Activated CD4-positive, alpha-beta T cell treated with anti-CD3 and anti-CD28 coated beads, Interleukin-2, amount 50 U/mL, for 24 hours (primary cell): ENCODE results near the gene FRMPD1.

Experiments
- DNase-seq, 2 donors: peaks; one replicate each; pipeline ENCODE4 v3.0.0-alpha.2; 2020; ENCODE audit warnings: low read depth in 1 of 2, low spot score in 1 of 2

Gene FRMPD1

DNA sequence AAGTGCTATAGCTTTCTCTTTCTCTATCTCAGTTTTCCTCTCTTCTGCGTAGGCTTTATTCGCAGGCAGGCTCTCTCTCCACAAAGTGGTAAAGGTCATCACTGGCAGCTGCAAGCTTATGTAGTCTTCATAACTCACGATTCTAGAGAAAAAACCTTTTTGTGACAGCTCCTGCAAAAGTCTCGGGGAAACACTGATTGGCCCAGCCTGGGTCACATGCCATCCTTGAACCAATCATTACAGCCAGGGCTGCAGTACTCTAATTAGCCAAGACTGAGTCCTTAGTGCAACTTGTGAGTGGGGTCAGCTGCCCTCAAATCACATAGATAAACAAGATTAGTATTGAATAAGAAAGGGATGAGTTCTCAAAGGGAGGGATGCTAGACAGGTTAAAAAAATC is 18.3 kb upstream of the FRMPD1 start:
- DNase-seq, result no peak

DNA sequence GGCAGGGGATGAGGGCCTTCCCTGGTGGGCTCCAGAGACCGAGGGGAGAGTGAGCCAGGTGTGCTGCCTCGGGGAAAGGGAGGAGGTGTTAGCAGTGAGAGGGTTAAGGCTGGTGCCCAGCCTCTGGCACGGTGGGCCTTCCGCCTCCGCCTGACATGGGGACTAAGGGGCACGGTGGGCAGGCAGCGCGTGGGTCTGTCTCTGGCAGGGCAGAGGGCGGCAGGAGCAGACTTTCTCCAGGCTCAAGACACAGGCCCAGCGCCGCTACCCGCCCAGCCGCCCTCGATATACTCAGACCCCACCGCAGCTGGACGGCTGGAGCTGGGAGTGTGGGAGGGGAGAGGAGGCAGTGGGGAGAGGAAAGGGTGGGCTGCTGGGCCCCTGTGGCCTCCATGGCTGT is 14.9 kb upstream of the FRMPD1 start:
- DNase-seq, result no peak

DNA sequence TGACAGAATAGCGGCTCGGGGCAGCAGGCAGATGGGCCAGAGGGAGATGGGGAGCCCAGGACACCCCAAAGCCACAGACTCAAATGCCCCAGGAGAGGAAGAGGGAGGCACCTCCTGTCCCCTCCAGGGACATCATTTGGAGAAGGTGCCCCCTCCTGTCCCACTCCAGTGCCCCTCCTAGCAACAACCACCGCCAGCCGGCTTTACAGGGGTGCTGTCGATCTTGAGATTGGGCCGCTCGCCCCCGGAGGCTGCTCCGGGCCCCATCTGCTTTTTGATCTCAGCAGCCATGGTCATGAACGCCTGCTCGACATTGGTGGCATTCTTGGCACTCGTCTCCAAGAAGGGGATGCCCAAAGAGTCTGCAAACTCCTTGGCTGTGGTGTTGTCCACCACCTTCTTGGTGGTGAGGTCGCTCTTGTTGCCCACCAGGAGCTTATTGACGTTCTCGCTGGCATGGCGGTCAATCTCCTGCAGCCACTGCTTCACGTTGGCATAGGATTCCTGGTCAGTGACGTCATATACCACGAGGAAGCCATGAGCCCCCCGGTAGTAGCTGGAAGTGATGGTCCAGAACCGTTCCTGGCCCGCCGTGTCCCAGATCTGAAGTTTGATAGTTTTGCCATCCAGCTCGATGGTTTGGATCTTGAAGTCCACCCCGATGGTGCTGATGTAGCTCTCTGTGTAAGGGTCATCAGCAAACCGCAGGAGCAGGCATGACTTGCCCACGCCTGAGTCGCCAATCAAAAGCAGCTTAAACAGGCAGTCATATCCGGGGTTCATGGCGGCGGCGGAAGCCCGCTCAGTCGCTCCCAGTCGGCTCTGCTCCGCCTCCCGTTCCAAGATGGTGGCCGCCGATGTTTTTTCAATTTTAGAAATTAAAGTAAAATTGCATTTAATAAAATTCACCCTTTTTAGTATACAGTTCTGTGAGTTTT is 14.0 kb upstream of the FRMPD1 start:
- DNase-seq, result no peak

DNA sequence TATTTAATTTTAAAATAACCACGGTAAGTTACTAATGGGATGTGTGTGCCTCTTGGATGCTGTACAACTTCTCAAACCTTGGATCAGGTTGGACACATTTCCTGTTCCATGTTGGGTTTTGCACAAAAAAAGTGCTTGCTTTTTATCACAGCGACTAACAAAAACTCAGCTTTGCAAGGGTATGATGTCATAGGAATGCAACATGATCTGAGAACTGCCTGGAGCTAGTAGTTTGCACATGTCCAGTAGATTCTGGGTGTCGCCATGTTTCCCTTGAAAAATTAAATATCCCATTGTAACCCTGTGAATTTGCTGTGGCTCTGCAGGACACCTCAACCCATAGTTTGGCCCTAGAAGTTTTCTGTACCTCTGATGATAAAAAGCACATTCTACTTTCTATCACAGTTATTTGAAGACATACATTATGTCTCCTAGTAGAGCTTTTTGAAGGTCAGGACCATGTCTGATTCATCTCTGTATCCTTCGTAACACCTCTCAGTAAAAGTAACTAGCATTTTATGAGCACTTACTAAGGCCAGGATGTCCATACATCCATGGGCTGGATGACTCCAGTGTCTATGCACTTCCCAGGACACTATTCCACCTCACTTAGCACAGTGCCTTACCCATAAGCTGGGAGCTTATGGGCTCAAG is 11.5 kb upstream of the FRMPD1 start:
- no peak for DNase-seq

DNA sequence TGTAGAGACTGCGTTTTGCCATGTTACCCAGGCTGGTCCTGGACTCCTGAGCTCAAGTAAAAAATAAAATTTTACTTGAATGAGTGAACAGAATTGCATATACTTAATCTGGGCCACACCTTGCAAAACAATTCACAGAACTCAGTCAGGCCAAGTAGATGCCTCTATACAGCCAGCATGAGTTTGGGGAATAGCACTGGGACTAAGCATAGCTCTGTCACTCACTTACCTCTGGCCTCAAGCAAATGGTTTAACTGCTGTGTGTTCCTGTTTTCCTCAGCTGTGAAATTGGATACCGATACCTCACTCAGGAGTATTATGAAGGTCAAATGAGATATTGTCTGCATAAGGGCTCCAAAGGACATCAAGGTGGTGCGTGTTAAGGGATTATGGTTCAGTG is 10.9 kb upstream of the FRMPD1 start:
- no peak for DNase-seq

DNA sequence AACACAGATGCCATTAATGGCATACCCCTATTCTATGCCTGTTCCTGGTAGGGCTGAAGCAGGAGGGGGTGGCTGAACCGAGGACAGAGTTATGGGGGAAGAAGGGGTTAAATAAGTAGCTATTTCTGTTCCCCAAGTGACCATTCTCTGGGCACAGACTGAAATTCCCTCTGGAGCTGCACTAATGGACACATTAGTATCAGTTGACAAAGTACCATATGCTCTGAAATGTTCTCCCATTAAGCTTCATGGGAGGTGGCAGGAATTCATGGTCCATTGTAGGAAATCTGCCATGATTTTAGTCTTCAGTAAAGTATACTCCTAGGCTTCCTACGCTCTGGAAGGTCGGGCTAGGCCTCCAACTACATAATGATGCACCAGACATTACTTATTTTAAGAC is 10.5 kb upstream of the FRMPD1 start:
- DNase-seq, result no peak

DNA sequence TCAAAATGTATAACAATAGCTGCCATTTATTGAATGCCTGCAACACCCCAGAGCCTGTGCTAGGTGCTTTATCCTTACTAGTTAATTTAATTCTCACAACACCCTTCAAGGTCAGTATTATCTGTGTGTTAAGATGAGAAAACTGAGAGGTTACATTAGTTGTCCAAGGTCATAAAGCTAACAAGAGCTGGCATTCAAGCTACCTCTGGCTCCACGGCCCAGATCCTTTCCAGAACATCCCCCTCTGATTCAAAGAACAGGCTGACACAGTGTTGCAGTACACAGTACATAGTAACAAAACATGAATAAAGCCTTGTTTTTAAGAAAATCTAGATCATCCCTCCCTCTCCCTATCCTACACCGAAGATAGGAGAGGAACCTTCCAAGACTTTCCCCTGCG is 9.4 kb upstream of the FRMPD1 start:
- no peak for DNase-seq

DNA sequence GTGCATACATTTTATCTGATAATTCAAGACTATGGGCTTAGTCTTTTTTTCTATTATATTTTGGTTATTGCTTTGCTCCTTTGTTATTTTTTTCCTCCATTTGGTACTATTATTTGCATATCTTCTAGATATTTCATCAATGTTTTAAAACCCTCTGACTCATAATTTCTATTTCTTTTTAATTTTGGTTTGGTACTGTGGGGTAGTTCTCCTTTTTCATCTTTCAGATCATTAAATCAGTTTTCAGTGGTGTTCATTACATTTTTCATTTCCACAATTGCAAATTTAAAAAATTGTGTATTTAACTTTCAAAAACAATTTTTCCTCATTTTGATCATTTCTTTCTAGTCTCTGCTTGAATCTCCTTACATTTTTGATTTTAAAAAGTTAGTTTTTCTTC is 7.5 kb upstream of the FRMPD1 start:
- DNase-seq, result no peak

DNA sequence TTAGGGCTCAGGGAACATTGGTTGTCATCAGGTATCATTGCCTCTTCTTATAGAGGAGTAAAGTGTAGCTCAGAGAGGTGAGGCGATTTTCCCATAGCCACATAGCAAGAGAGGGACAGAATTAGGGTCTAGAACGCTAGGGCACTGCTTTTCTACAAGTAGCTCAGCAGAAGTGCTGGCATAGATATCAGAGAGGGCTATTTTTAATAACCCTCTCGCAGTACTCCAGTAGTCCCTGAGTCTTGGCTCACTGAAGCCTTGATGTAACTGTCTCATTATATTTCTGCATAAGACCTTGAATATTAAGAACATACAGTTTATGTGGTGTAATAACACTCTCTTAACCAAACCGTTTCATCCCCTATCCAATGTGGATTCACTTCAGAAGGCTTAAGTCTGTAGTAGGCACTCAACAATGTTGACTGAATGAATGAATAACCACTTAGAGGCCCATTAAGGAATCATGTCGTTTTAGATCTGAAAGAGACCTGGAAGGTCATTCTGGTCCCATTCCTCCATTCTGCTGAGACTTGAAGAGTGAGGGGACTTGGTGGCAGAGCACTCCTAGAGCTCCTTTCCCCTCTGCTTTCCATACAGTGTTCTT is 4.7 kb upstream of the FRMPD1 start:
- DNase-seq, result no peak

DNA sequence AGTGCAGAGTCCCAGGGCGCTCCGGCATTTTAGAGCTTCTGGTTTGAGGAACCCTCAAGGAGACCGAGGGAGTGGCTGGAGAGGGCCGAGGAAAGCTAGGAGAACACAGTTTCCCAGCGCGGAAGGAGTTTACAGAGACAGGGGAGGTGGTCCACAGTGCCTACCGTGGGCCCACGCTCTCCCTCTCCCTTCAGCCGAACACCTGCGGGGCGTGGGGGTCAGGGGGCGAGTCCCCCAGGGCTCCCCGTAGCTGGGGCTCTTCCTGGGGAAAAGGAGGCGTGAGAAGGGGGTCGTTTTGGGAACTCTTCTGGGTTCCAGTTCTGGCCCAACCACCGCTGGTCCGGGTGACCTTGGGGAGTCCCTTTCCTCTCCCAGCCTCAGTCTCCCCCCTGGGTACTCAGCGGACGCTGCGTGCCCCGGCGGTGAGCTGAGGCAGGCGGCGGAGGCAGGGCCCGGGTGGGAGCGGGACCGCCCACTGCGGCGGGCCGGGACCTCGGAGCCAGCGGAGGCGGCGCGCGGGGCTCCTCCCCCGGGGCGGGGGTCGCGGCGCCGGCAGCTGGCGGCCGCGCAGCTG is 368 bp upstream of the FRMPD1 start:
- no peak for DNase-seq

DNA sequence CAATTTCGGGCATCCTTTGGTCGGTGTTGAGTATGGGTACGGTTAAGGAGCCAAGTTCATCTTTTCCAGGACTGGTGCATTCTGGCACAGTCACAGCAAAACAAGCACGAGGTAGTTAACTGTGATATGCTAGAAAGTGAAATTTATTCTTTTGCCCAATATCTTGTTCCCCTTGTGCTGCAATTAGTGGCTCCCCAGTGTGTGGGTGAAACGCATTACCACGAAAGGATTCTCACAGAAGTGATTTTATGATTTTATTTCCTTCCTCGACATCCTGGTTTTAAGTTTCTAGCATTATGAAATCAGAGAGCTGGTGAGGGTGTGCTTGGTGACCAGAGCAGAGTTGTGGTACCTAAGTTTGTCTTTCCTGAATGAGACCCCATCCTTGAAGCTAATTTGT is 1.5 kb downstream of the FRMPD1 start:
- DNase-seq, result no peak

DNA sequence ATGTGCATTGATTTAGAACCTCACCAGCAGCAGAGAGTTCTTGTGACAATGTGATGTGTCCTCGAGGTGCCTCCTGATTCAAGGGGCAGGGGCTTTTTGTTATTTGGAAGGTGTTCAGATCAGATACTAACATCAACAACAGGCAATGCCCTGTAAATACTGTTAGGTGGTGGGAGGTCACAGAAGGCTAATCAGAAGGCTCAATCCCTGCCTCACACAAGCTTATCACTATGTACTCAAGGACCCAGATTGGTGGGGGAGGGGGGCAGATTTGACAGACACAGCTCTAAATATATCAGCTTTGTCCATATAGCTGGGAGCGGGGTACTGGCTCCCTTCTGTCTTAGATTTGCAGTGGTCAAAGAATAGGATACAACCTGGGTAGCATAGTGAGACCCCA is 2.6 kb downstream of the FRMPD1 start:
- DNase-seq, result no peak

DNA sequence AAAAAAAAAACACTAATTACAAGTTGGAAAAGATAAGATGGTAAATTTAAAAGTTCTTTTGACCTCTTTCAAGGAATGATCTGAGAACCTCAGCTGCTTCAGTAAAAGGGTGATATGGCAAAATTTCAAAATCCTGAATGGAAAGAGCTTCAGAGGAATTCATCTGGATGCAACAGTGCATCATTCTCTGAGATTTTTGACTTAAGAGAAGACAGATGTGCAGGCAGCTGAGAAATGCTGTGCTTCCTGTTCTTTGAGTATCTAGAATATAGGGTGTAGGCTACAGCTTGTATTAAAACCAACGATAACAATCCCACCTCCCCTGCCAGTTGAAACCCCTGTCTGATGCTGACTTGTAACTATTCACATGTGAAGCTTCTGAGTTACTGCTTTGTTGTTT is 6.2 kb downstream of the FRMPD1 start:
- DNase-seq, result no peak

DNA sequence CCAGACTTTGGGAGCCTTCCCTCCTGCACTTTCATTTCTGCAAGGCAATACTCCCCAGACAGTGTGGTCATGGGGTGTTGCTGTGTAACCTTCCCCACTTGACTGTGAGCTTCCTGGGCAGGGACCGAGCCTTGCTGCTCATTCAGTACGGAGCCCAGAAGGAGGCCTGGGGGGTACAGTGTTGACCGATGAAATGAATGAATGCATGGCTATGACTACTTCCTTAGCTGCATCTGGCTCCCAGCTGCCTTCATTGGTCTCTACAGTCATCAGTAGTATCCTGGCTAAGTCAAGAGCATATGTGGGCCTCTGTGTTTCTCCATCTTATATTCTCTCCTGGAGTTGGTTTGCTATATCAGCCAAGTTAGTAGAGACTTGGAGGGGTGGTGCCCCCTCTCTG is 9.9 kb downstream of the FRMPD1 start:
- DNase-seq, result no peak

DNA sequence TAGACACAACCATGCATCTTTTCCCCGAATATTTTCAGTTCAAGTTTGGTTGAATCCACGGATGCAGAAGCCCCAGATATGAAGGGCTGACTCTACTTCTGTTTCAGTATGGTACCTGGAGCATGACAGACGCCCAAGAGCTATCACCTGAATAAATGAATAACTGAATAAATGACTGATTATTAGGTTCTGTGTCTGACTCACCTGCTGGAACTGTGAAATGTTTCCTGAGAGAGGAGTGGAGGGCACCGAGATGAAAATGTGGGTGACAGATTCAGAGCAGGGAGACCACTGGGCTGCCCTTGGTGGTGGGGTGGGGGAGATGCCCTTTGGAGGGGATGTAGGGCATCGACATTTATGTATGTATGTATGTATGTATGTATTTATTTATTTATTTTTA is 13.2 kb downstream of the FRMPD1 start:
- DNase-seq, result no peak

DNA sequence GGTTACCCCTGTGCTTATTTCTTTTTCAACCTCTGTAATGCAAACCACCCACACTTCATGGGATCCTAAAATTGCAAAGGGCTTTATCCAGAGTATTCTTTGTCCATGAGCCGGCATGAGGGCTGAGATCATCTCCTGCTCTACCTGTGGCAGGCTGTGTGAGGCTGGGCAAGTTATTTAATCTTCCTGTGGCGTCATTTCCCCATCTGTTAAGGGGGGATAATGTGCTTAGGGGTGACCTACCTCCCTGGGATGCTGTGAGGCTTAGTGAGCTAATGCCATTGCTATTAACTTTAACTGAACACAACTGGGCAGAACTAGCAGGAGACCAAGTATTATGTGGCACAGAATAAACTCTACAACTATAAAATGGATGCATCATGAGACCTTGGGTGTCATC is 17.0 kb downstream of the FRMPD1 start:
- no peak for DNase-seq

DNA sequence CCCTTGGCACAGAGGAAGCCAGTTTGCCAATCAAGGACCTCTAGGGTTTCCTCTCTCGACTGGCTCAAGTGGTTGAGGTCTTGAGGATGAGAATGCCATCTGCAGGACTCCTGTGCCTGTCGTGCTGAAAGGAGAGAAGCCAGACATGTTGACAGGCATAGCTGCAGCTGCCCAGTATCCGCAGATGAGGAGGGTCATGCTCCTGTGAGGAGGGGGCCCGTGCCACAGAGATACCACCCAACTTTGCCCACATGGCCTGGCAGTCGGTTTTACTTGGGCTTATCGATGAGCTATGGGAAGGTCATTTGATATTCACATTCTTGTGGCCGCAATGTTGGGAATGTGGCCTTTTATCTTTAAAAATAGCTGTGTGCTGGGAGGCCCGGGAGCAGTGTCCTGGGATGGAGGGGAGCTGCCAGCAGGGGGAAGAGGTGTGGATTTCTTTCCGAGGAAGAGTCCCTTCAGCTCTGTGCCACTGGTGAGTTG is 17.4 kb downstream of the FRMPD1 start:
- no peak for DNase-seq

DNA sequence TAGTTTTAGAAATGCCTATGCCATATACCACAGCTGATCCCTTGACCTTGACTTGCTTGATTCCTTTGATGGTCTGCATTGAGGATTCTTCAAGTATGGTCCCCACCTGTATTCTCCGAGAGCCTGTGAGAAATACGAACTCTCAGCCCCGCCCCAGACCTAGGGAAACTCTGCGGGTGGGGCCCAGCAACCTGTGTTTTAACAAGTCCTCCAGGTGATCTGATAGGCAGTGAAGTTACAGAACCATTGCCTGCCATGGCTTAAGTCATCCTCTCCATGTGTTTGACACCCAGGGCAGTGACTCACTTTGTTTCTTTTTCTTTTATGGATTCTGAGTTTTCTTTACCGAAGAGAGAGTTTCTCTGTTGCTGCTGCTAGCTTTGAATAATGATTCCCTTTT is 18.5 kb downstream of the FRMPD1 start:
- no peak for DNase-seq

DNA sequence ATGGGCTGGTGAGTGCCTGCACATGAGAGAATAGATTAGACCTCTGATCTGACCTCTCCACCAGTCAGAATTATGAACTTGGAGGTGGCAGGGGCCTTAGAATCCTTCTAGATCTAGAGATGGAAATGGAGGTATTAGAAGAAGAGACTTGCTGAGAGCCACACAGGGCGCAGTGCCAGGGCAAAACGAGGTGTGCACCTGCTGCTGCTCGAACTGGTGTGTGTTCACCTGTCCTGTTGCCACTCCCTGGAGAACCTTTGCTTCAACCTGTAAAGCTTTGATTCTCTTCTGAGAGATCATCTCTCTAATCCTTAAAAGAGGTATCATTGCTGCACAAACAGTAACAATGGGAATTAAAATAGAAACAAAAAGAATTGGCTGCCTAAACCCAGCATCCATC is 24.9 kb downstream of the FRMPD1 start:
- no peak for DNase-seq

DNA sequence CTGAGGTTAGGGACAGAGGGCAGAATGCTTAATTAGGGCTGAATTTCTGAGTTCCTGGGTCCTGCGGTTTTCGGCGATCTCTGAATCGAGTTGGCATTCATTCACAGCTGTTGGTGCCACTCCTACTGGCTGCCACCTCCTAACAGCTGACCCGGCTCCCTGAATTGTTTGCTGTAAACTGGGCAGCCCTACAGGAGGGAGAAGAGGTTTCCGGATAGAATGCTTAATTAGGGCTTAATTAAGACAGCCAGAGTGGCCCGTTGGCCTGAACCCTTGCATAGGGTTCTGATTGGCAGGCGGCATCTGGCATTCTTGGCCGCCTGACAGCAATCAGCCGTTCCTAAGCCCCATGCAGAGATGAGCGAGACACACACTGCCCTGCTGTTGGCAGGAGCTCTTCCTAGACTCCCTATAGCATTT is 25.7 kb downstream of the FRMPD1 start:
- DNase-seq, result no peak

DNA sequence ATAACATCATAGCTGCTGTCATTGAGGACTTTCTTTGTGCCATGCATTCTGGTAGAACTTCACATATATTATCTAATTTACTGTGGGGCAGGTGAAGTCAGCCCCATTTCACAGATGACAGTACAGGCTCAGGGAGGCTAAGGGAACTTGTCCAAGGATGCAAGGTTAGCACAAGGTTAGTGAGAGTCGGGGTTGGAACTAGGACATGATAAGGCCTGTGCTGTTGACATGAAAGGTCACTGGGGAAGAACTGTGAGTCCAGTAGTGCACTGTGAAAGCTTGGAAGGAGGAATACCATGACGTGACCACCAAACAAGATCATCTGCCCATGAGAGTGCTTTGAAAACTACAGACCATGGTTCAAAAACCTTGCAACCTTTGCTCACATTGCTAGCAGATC is 26.7 kb downstream of the FRMPD1 start:
- no peak for DNase-seq

DNA sequence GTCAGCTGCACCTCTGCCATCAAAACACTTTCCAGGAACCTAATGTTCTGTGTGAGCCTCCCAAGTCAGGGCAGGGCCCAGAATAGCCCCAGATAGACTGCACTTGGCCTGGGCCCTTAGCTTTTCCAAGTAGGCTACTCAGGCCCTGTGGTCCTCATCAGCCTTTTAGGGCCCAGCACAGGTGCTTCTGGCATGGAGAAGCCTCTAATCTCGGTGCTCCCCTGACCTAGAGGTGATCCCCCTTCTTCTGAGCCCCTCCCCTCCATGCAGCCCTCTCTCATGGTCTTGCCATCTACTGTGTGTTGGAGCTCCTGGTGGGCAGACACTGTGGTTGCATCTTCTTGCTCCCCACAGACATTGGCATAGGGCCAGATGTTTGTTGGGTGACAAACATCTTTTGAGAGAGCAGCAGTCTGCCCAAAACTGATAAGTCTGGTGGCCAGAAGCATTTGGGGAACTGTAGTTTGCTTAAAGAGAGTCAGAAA is 28.1 kb downstream of the FRMPD1 start:
- no peak for DNase-seq
